Measurements from ENCODE around the gene NIN. TPM values are rescaled to one million over a fixed set of nuclear protein-coding genes. Genes with fewer than 3 reads are reported as not detected.

Gene NIN
- total RNA-seq, 1 donor from 2014 or later = 45.4 TPM

DNA sequence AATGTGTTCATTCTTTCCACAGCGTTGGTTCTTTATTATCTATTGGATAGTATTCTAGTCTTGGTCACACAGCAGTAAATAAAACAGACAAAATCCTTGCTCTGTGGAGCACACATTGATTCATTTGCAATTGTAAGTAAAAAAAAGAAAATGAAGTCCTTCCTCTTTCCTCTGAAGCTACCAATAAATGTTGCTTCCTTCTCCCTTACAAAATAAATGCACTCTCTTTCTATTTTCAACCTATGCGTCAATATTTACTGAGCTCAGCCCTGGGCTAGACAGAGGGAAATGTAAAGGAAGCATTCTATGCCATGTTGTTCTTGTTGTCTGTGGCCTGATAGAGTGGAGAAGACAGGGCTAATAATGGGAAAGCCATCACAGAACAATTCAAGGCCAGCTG lies 43.8 kb upstream of the NIN start:
- Histone ChIP-seq H3K9ac (ENCODE audit: low read length) (no peak overlapping the region), H3K4me2 (ENCODE audit: low read length) (no peak overlapping the region), H2AFZ (ENCODE audit: low read depth, low read length) (no peak overlapping the region), H3K79me2 (ENCODE audit: insufficient read depth, low read length) (no peaks in the 10 kb centered on the region), H3K36me3 (ENCODE audit: insufficient read depth, low read length) (no peaks in the 10 kb centered on the region), H4K20me1 (ENCODE audit: insufficient read depth, low read length) (no peaks in the 10 kb centered on the region), H3K4me1 (ENCODE audit: insufficient read depth, low read length) (no peaks in the 10 kb centered on the region), H3K4me3 (ENCODE audit: insufficient read depth, low read depth, low read length) (no peak overlapping the region), H3K9me3 (ENCODE audit: insufficient read depth, low read depth, low read length) (peaks cover 4% of the 10 kb centered on the region), H3K27me3 (ENCODE audit: insufficient read depth, low read length) (peaks cover 70% of the 10 kb centered on the region), H3K27ac (ENCODE audit: low read depth, low read length) (no peak overlapping the region)
- peaks cover 2% of the 10 kb centered on the region for H3K36me3 Mint-ChIP-seq (ENCODE audit: low read depth, unreplicated experiment)
- no peak overlapping the region for H3K4me3 Mint-ChIP-seq (ENCODE audit: unreplicated experiment)
- H3K9me3 Mint-ChIP-seq (ENCODE audit: unreplicated experiment) = peaks cover 4% of the 10 kb centered on the region
- H3K4me1 Mint-ChIP-seq (ENCODE audit: low read depth, unreplicated experiment) = peaks cover 9% of the 10 kb centered on the region
- no peak for DNase-seq (ENCODE audit: low read depth)
- peaks cover 57% of the 10 kb centered on the region for H3K27me3 Mint-ChIP-seq (ENCODE audit: low read depth, unreplicated experiment)
- TF ChIP-seq EZH2 (IDR thresholded peaks at IDR 0.05; ENCODE audit: insufficient read depth, low read length) = no peak
- no peak for TF ChIP-seq CTCF (IDR thresholded peaks at IDR 0.05; ENCODE audit: insufficient read depth, low read depth, low read length)
- no peak overlapping the region for H3K27ac Mint-ChIP-seq (ENCODE audit: unreplicated experiment)
- no peak for FAIRE-seq

GRCh38 chr14:50871914-50872732 lies 41.2 kb upstream of the NIN start, which contains the start of gene ABHD12B:
Gene ABHD12B, plus strand, starts transcription at chr14:50872053. Its CDS starts 122 bp downstream, at chr14:50872175.
- Histone ChIP-seq H2AFZ (ENCODE audit: low read depth, low read length) (no peak within 1 kb of the TSS), H3K27ac (ENCODE audit: low read depth, low read length) (no peak within 1 kb of the TSS), H3K36me3 (ENCODE audit: insufficient read depth, low read length) (no peaks in the 10 kb centered on the region), H3K4me3 (ENCODE audit: insufficient read depth, low read depth, low read length) (no peak within 1 kb of the TSS), H3K27me3 (ENCODE audit: insufficient read depth, low read length) (peaks cover 54% of the 10 kb centered on the region), H3K4me1 (ENCODE audit: insufficient read depth, low read length) (no peaks in the 10 kb centered on the region), H3K79me2 (ENCODE audit: insufficient read depth, low read length) (no peaks in the 10 kb centered on the region), H3K4me2 (ENCODE audit: low read length) (peak within 1 kb of the TSS; percentile 70), H3K9ac (ENCODE audit: low read length) (no peak within 1 kb of the TSS), H4K20me1 (ENCODE audit: insufficient read depth, low read length) (no peaks in the 10 kb centered on the region), H3K9me3 (ENCODE audit: insufficient read depth, low read depth, low read length) (no peaks in the 10 kb centered on the region)
- DNase-seq (ENCODE audit: low read depth) (no peak), FAIRE-seq (peak; percentile 55)
- Mint-ChIP-seq H3K4me3 (ENCODE audit: unreplicated experiment) (no peak within 1 kb of the TSS), H3K27me3 (ENCODE audit: low read depth, unreplicated experiment) (peaks cover 55% of the 10 kb centered on the region), H3K9me3 (ENCODE audit: unreplicated experiment) (peaks cover 2% of the 10 kb centered on the region), H3K36me3 (ENCODE audit: low read depth, unreplicated experiment) (no peaks in the 10 kb centered on the region), H3K27ac (ENCODE audit: unreplicated experiment) (no peak within 1 kb of the TSS), H3K4me1 (ENCODE audit: low read depth, unreplicated experiment) (peaks cover 9% of the 10 kb centered on the region)
- TF ChIP-seq CTCF (IDR thresholded peaks at IDR 0.05; ENCODE audit: insufficient read depth, low read depth, low read length) = no peak
- peak; percentile 77 for TF ChIP-seq EZH2 (IDR thresholded peaks at IDR 0.05; ENCODE audit: insufficient read depth, low read length)

- H3K36me3 ChIP-seq (ENCODE audit: insufficient read depth, low read length) = no peaks in the 10 kb centered on the region
- no peaks in the 10 kb centered on the region for H3K9me3 ChIP-seq (ENCODE audit: insufficient read depth, low read depth, low read length)
- Mint-ChIP-seq H3K4me3 (ENCODE audit: unreplicated experiment) (no peak overlapping the region), H3K9me3 (ENCODE audit: unreplicated experiment) (peaks cover 2% of the 10 kb centered on the region), H3K4me1 (ENCODE audit: low read depth, unreplicated experiment) (peaks cover 9% of the 10 kb centered on the region), H3K27ac (ENCODE audit: unreplicated experiment) (no peak overlapping the region), H3K27me3 (ENCODE audit: low read depth, unreplicated experiment) (peaks cover 48% of the 10 kb centered on the region), H3K36me3 (ENCODE audit: low read depth, unreplicated experiment) (no peaks in the 10 kb centered on the region)
- no peak overlapping the region for H2AFZ ChIP-seq (ENCODE audit: low read depth, low read length)
- no peaks in the 10 kb centered on the region for H4K20me1 ChIP-seq (ENCODE audit: insufficient read depth, low read length)
- no peak overlapping the region for H3K27ac ChIP-seq (ENCODE audit: low read depth, low read length)
- no peak overlapping the region for H3K4me3 ChIP-seq (ENCODE audit: insufficient read depth, low read depth, low read length)
- H3K4me2 ChIP-seq (ENCODE audit: low read length) = peak overlapping the region; percentile 70
- H3K9ac ChIP-seq (ENCODE audit: low read length) = no peak overlapping the region
- DNase-seq (ENCODE audit: low read depth) (no peak), FAIRE-seq (no peak)
- TF ChIP-seq CTCF (IDR thresholded peaks at IDR 0.05; ENCODE audit: insufficient read depth, low read depth, low read length) (no peak), EZH2 (IDR thresholded peaks at IDR 0.05; ENCODE audit: insufficient read depth, low read length) (no peak)
- no peaks in the 10 kb centered on the region for H3K4me1 ChIP-seq (ENCODE audit: insufficient read depth, low read length)
- no peaks in the 10 kb centered on the region for H3K79me2 ChIP-seq (ENCODE audit: insufficient read depth, low read length)
- H3K27me3 ChIP-seq (ENCODE audit: insufficient read depth, low read length) = peaks cover 48% of the 10 kb centered on the region
Observed at GRCh38 chr14:50871228-50871627, 40.3 kb upstream of the NIN start.

All from astrocyte (in vitro differentiated cells and primary cell).